GM18505 (cell line): Measurements from ENCODE around the gene CDK15.

Experiments used
- ATAC-seq: cut with Tn5 transposase; IDR thresholded peaks from one replicate; pipeline ENCODE4 v1.9.1; 2021; ENCODE audit not compliant: unreplicated experiment
- POLR2A ChIP-seq: IDR thresholded peaks from 4 replicates; pipeline ENCODE4 v1.6.1; 2011; ENCODE audit warnings: borderline replicate concordance; ENCODE audit not compliant: insufficient read depth, insufficient read length; ENCODE audit errors: extremely low read depth

The CDK15 gene

DNA sequence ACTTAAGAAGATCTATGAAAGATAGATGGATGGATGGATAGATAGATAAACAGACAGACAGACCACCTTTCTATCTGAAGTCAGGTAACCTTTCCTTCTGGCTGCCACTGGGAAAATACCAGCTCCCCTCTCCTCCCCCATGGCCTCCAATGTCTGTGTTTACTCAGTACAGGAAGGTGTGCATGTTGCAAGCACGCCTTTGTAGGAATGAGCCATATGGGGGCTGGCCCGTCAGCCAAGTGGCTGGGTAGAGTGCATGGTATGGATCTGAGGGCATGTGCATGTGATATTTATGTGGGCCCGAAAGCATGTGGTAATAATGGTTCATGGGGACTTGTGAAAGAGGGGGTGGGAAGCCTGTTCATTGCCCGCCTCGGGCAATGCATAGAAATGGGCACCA lies 118.1 kb downstream of the CDK15 start:
- ATAC-seq, result no peak

DNA sequence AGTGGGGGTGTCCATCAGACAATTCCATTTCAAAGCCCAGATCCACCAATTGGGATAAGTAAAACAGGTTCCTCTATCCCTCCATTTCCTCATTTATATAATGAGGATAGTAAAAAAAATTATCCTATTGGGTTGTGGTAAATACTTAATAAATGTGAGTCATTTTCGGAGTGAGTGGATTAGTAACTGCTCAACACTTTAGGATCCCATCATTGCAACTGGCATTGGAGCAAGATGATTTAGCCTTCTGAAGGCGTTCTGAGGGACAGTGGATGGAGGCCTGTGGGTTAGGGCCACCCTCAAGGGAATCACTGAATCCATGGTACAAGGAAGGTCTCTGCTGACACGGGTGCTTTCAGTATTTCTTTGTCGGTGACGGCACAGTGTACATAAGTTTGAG lies 118.7 kb downstream of the CDK15 start:
- ATAC-seq, result no peak
- TF ChIP-seq POLR2A, result no peak

More for the DNA sequence above, 118.1 kb downstream of the CDK15 start:
- TF ChIP-seq POLR2A, result no peak

GRCh38 chr2:201926067-201926466 lies 119.7 kb downstream of the CDK15 start:
- TF ChIP-seq POLR2A, result no peak
- ATAC-seq, result no peak

DNA sequence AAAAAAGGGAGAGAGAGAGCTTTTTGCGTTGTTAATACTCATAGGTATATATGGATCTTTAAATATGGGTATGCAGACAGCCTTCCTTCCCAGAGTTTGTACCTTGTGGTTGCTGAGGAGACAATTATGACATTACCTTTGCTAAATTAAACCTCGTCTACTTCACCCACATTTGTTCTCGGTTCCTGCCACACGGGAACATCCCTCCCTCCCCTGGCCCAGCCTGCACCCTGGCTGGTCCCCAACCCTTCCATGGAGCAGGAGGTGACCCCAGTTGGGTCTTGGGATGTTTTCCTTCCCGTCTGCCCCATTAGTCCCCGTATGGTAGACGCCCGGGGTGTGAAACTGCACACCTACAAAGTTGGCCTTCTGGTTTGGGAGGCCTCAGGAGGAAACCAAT lies 122.0 kb downstream of the CDK15 start:
- ATAC-seq, result no peak
- no peak for TF ChIP-seq POLR2A

DNA sequence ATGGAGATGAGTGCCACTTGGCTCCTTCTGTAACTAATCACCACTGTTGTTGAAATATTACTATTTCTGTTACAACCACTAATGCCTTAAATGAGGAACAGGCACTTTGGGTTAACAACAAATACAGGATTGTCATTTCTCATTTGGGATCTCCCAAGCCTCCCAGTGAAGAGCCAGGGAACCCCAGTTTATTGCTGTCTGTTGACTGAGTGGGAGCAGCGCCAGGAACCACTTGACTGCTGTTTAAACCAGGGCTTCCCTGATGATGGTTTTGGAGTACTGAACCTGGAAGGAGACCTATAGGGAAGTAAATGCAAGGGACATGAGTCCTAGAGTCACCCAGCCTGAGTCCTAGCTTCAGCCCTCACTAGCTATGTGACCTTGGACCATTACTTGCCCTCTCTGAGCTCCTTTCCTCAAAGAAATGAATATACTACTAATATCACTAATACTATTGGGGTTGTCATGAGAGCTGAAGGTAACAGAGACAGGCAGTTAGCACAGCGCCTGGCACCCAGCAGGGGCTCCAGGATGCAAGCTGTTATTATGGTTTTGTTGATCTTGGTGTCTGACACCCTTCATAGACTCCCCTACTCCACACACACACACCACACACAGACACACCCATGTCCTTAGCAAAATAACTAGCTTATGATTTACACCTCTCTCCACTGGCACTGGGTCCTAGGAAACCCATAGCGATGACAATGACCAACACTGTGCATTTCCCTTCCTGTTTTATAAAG lies 123.1 kb downstream of the CDK15 start:
- no peak for TF ChIP-seq POLR2A
- ATAC-seq, result no peak

- no peak for TF ChIP-seq POLR2A
- no peak for ATAC-seq
Measured at GRCh38 chr2:201930043-201930442, 123.7 kb downstream of the CDK15 start.

DNA sequence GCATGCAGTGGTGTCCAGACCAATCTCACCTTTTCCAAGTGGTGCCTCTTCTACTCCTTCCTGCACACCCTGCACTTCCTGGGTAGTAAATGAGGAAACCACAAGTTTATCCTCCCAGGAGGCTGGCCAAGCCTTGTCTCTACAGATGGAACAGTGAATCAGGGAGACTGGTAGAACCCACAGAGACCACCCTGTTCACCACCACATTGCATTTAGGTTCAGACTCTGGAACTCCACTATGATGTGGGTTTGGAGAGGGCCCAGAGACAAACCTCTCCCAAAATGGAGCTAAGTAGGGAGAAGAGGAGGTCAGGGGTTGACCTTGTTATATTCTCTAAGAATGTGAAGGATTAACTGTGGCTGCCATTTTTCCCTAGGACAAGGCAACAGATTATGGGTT lies 124.5 kb downstream of the CDK15 start:
- ATAC-seq, result no peak
- no peak for TF ChIP-seq POLR2A

DNA sequence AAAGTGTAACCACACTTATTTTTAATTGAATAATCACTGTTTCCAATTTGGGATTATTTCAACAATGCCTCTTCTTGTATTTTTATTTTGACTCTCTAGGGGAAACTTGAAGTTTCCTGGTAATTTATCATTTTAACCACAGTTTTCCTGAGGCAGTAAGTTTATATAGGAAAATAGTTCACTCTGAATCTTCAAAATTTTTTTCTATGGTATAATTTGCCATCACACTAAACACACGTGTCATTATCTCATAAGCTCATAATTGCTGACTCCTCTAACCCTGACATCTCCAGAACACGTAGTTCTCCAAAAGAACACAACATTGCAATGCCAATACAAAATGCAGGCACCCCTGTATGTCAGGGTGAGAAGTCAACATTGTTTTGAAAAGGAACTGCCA lies 125.1 kb downstream of the CDK15 start:
- ATAC-seq, result no peak
- no peak for TF ChIP-seq POLR2A

DNA sequence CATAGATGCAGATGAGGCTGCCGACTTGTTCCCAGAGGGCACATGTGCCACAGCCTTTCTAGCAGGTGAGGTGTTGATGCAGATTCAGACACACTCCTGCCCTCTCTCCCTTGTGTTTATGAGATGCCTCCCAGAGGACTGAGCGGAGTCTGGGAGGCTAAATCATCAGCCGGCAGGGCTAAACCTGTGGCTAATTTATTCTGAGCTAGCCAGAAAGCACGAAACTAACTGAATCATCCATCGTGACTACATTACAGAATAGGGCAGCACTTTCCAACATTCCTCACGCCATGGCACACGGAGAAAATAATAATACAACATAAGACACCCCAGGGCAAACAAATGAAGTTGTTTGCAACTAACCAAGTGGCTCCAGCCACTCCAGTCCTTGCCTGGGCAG lies 125.6 kb downstream of the CDK15 start:
- no peak for ATAC-seq
- no peak for TF ChIP-seq POLR2A

DNA sequence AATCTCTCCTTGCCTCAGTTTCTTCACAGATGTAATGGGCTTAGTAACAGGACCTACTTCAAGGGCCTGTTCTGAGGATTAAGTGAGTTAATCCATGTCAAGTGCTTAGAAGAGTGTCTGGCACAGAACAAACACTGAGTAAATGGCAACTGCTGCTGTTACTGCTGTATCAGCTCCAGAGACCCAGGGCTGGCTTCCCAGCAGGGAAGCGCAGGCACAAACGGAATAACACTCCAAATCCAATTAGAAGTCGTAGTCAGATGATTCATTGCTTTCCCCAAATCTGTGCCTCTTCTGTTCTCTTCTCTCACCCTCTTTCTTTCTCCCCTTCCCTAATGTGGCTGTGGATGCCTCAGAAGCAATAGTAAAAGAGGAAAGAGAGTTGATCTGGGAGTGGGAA lies 126.2 kb downstream of the CDK15 start:
- ATAC-seq, result no peak
- TF ChIP-seq POLR2A, result no peak

DNA sequence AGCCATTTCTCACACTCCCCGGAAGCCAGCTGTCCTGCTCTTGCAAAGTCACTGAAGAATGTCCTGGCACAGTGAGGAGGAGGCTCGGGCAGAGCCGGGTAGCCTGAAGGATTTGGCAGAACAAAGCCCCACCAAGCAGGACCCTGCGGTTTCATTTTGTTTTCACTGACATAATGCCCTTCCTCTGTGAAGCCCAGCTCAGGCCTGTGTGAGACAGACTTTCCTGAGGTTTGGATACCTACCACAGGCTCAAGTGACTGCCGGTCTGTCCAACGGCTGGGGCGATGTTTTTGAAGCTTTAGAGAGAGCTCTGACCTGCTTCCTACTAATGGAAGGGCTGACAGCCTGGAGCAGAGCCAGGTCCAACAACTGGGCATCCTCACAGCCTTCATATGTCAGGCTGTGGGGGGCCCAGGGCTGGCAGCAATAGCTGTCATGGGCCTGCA lies 127.5 kb downstream of the CDK15 start:
- TF ChIP-seq POLR2A, result no peak
- no peak for ATAC-seq

DNA sequence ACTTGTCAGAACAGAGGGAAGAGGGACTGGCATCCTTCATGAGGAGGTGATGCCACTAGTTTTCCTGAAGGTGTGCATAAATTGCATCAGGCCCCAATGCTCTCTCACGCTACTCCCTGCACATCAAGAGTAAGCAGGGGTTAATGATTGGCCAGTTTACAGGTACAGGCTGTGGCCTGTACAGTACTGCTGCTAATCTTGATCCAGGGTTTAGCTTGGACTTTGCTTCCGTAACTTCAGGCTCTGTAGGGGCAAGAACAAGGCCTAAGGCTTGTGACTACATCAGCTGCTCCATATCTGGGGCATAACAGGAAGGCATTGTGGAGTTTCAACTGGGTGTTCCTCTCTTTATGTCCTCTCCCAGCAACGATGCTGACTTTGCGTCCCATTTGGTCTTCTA lies 130.5 kb downstream of the CDK15 start:
- ATAC-seq, result no peak
- no peak for TF ChIP-seq POLR2A

DNA sequence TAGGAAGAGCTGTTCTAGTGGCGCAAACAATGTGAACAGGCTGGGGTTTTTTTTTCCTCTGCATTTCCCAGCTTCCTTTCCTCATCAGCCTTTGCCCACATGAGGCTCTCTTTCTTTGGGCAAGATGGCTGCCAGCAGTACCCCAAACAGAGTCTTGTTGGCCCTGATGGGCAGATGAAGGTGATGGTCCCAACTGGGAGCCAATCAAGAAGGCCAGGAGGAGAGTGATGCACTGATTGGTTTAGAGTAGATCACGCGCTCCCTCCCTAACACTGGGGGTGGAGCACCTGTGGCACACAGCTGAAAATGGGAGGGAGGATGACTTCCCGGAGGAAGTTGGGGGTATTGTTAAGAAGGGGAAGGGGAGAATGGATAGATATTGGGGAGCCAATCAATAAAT lies 131.0 kb downstream of the CDK15 start:
- no peak for ATAC-seq

GRCh38 chr2:201938156-201938775 lies 131.9 kb downstream of the CDK15 start:
- ATAC-seq, result no peak
- no peak for TF ChIP-seq POLR2A

More for the DNA sequence above, 131.0 kb downstream of the CDK15 start:
- no peak for TF ChIP-seq POLR2A
